Activated CD8-positive, alpha-beta memory T cell treated with anti-CD3 and anti-CD28 coated beads for 24 hours (primary cell): ENCODE measurements around the gene PEX14.
"Not testable (repeated sequence)": the region's sequence is repeated elsewhere in the genome, so short reads cannot be mapped to it uniquely, and the experiment has no call there.

Source experiments
- DNase-seq: peaks from one replicate; pipeline ENCODE4 v3.0.0-alpha.2; 2020

Gene PEX14, protein sequence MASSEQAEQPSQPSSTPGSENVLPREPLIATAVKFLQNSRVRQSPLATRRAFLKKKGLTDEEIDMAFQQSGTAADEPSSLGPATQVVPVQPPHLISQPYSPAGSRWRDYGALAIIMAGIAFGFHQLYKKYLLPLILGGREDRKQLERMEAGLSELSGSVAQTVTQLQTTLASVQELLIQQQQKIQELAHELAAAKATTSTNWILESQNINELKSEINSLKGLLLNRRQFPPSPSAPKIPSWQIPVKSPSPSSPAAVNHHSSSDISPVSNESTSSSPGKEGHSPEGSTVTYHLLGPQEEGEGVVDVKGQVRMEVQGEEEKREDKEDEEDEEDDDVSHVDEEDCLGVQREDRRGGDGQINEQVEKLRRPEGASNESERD

DNA sequence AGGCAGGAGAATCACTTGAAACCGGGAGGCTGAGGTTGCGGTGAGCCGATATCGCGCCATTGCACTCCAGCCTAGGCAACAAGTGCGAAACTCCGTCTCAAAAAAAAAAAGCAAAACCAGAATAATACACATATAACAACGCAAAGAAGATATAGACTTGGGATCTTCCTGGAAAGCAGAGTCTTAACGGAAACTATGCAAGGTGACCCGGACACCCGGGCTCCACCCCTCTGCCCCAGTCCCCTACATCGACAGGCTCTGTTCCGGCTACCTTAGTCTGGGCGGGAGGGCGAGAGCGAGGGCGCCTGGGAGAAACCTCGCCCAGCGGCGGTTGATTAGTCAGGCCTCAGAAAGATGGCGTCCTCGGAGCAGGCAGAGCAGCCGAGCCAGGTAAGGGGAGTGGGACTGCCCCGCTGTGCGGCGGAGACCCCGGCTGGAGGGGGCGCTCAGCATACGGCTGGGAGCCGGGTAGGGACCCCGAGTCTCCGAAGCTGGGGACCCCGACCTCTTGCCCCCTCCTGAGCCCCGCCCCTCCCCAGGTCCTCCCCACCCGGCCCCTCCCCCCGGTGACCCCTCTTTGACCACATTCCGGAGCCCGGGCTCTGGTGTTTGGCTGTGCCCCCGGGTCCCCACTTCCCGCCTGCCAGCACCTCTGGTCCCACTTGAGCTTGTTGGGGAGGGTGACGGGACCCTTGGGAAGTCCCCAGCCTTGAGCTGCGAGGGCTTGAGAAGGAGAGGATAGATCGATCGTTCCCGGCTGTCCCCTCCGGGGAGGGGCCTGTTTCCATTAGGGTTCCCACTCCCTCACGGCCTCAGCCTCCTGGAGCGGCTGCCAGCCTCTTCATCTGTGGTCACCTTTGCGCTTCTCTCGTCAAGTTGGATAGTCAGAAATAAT is at the start of gene PEX14:
Gene PEX14, plus strand, starts transcription at position 338 of the 895 bp plus-strand sequence. Its CDS starts 17 bp downstream, at position 355.
- DNase-seq, result peak; percentile 93

DNA sequence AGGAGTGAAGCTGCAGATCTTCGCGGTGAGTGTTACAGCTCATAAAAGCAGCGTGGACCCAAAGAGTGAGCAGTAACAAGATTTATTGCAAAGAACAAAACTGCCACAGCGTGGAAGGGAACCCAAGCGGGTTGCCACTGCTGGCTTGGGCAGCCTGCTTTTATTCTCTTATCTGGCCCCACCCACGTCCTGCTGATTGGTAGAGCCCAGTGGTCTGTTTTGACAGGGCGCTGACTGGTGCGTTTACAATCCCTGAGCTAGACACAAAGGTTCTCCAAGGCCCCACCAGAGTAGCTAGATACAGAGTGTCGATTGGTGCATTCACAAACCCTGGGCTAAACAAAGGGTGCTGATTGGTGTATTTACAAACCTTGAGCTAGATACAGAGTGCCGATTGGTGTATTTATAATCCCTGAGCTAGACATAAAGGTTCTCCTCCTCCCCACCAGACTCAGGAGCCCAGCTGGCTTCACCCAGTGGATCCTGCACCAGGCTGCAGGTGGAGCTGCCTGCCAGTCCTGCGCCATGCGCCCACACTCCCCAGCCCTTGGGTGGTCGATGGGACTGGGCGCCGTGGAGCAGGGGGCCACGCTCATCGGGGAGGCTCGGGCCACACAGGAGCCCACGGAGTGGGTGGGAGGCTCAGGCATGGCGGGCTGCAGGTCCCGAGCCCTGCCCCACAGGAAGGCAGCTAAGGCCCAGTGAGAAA is 48.8 kb upstream of the PEX14 start:
- not testable (repeated sequence) for DNase-seq

DNA sequence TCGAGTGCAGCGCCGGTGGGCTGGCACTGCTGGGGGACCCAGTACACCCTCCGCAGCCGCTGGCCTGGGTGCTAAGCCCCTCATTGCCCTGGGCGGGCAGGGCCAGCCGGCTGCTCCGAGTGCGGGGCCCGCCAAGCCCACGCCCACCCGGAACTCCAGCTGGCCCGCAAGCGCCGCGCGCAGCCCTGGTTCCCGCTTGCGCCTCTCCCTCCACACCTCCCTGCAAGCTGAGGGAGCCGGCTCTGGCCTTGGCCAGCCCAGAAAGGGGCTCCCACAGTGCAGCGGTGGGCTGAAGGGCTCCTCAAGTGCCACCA is 48.3 kb upstream of the PEX14 start:
- DNase-seq, result not testable (repeated sequence)

DNA sequence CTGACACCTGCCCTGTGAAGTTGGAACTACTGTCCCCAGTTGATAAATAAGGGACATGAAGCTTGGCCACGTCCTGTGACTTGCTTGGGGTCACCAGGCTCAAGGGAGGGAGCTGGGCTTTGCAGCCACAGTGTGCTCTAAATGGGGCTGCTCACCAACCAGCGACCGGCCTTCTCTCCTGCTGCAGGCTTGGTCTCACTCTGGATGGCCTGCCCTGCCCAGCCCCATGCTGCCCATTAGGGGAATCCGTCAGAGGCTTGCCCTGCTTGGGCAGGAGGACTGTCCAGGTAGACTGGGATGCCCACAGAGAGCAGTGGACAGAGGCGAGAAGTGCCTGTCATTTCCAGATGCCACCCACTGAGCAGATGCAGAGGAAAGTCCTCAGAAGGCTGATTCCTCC is 45.8 kb upstream of the PEX14 start:
- no peak for DNase-seq

DNA sequence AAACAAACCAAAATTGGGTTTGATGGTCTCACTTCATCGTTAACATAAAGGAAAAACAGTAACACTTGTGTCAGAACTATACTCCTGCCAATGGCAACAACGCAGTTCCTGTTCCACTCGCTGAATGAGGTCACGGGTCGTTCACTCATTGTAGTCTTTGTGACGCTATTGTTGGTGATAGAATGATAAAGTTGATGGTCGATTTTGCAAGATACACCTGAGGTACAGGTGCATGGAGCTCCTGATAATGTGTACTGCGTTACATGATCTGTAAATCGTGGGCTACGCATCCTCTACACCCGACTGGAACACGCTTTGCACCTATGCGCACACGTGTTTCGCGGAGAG is 44.9 kb upstream of the PEX14 start:
- no peak for DNase-seq

DNA sequence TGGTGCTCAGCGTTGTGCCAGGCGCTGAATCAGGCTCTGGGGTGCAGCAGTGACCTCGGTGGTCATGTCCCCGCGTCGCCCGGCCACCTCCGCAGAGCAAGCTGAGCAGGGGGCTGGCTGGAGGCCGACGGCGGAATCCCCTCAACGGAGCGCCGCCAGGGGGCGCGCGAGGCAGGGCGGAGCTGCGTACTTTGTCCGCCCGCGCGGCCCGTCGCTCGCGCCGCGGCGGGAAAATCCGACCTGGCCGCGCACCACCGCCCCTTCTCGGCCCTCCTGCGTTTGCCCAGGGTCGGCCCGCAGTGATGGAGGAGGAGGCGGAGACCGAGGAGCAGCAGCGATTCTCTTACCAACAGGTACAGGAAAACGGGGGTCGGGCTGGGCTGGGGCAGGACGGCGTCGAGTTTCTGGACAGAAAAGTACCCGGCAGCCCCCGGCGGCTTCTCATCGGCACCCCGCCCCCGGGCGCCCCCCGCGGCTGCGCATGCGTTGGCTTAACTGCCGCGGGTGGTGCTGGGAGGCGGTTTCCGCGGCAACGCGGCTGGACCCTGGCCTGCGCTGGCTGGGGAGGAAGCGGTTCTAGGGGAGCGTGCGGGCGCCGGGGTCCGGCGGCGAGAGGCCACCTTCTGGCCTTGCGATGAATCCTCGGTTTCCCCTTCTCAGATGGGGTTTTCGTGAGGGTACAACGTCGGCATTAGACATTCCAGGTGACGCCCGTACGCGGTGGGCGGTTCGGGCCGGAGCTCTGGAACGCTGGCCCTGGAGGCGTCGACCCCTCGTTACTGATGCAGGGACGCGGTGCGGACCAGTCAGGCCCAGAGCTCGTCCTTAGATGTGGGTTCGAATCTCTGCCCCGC is 44.3 kb upstream of the PEX14 start, which contains the start of gene CENPS:
Gene CENPS, plus strand, starts transcription at position 218 of the 854 bp plus-strand sequence. Its CDS starts 85 bp downstream, at position 303.
- DNase-seq, result peak; percentile 99

DNA sequence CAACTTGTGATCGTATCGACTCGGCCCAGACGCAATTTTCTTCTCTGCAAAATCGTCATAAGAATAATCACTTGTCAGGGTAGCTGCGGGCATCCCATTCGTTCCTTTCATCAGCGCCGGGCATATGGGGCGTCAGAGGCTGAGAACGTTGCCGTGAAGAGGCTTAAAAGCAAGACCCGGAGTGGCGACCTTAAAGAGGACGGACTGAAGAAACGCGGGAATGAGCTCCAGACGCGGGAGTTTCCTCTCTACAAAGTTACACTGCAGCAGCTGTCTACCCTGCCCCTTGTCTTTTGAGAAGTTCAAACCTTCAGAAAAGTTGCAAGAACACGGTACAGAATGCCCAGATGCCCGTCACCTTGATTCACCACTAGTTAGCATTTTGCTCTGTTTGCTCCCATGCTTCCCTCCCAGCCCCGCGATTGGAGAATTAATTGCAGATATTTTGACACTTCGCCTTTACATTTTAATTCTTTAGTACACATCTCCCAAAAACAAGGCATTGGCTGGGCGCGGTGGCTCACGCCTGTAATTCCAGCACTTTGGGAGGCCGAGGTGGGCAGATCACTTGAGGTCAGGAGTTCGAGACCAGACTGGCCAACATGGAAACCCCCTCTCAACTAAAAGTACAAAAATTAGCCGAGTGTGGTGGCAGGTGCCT is 43.5 kb upstream of the PEX14 start:
- DNase-seq, result no peak

DNA sequence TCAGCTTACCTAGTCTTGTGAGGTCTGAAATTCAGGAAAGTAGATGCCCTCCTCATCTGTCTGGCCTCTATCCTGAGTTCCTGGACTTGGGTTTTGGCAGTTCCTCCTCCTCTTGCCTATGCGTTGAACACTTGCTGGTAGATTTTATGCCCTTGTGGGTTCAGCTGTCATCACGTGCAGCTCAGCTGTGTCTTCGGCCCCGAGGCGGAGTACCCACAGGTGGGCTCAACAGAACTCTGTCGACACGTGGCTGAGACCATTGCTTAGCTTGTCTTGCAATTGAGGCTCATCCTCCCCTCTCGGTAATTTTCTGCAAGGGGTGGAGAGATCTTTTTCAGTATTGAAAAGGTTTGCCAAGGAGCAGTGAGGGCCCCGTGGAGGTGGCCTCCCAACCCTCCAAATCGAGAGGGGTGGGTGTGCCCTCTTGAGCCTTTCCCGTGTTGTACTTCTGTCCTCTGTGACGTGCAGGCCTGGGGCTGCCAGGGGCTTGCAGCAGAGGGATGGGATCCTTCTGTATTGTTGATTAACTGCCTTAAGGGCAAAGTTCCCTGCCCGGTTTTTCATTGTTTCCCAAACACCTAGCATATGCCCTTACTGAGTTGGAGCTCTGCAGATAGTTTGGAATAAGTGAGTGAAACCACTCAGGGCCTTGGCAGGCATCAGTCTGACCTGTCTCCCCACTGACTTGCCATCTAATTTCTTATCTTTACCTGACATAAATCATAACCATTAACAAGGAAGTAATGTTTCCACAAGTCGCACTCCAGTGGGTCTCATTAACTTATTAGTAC is 41.6 kb upstream of the PEX14 start:
- no peak for DNase-seq

DNA sequence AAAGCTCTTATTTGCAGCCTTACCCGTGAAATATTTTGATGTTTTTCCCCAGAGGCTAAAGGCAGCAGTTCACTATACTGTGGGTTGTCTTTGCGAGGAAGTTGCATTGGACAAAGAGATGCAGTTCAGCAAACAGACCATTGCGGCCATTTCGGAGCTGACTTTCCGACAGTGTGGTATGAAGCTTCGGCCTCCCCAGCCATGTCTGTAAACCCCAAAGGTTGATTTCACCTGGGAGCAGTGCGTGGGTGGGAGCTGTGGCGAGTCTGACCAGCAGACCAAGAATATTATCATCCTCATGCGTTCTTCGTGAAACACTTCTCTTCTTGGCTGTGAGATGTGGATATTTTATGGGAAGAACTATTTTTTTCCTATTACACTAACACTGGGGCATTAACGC is 41.0 kb upstream of the PEX14 start:
- DNase-seq, result no peak

DNA sequence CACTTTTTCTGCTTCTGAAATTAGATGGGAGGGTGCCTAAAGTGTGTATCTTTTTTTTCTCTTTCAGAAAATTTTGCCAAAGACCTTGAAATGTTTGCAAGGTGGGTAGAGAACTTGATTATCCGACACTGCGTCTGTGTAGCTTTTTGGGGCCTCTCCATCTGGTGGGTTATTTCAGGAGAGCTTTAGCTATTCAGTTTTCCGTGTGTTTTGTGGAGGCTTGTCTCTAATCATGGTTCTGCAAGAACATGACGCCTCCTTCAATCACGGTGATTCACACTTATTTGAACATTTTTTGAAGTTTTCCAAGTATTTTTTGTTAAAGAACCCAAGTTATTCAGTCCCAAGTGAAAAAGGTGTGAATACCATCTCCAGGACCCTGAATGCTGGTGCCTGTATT is 40.2 kb upstream of the PEX14 start:
- DNase-seq, result no peak

DNA sequence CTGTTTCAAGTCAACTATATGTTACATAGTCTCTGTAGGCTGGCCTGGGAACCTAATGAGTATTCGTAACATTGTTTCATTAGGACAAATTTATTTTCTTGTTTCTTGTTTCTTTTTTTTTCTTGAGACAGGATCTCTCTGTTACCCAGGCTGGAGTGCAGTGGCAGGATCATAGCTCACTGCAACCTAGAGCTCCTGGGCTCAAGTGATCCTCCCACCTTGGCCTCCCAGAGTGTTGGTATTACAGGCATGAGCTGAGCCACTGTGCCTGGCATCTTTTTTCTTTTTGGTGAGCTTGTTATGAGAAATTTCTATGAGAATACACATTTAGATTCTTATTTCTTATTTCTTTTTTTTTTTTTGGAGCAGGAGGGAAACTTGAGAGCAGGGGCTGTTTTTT is 37.7 kb upstream of the PEX14 start:
- DNase-seq, result no peak

DNA sequence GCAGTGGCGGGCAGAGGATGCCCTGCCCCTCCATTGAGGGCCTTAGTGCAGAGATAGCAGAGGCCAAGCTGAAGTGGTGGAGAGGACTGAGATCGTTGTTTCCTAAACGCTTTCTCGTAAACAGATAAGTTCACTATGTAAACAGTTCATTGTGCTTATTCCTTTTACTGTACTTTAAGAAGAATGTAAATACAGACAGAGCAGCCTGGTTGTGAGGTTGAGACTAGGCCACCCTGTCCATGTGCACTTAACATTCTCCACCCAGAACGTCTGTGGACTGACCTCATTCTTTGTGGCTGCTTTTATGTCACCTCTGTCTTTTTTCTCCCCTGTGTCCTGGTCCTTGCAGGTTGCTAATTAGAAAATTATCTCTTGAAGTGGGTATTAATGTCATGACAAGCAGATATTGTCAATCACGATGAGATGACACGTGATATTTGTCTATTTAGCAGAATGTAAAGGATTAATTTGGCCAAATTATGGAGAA is 36.0 kb upstream of the PEX14 start:
- DNase-seq, result no peak

DNA sequence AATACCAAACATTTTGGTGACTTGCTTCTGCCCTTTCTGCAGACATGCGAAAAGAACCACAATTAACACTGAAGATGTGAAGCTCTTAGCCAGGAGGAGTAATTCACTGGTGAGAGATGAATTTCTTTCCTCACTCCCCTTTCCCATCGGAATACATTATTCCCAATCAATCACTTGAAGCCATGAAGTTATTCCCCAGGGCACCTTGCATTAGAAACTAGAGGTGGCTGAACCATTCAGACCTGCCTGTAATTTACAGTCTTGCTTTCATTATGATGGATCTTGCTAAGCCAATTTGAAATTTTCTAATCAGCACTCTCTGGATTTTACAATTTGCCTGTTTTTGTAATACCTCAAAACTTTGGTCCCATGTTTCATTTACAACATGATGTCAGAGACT is 34.4 kb upstream of the PEX14 start:
- DNase-seq, result no peak

DNA sequence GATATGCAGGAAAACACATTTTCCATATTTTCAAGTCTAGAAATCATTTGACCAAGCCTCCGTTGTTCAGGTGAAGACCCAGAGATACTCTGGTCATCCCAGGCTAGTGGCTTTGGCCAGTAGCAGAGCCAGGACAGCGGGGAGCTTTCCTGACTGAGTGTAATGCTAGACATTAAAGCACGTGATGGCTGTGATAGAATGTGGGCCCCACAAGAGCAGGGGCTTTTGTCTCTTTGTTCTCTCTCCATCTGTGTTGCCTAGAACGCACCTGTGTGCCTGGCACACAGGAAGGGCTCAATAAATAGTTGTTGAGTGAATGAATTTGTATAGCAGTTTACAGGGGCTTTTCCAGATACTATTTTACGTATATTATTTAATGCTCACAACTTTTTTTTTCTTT is 34.0 kb upstream of the PEX14 start:
- DNase-seq, result no peak

DNA sequence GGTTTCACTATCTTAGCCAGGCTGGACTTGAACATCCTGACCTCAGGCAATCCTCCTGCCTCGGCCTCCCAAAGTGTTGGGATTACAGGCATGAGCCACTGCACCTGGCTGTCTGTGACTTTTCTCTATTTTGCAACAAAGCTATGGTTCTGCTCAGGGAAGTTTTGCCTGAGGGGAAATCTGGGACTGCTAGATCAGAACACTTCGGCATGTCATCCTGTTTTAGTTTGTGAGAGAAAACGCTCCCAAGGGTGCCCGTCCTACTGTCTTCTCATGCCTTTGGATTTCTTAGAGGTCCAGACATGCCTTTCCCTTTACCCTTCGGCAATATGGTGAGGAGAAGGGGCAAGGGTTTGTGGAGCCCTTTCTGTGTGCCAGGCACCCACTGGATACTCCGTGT is 30.5 kb upstream of the PEX14 start:
- no peak for DNase-seq

DNA sequence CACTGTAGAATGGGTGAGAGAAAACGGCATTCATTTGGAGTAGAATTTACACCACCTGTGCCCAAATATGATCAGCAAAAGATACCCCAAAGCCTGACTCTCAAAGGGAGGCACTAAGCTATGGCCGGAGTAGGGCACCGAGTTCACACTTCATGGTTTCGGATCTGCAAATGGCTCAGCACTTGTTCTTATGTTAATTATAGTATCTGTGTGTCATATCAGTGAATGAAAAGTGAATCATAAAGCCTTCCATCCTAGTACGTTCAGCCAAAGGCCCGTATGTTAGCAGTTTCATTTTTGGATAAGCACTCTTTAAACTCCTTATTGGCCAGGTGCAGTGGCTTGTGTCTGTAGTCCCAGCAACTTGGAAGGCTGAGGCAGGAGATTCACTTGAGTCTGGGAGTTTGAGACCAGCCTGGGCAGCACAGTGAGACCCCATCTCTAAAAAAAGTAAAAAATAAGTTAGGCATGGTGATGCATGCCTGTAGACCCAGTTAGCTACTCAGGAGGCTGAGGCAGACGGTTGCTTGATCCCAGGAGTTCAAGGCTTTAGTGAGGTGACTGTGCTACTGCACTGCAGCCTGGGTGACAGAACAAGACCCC is 29.9 kb upstream of the PEX14 start:
- DNase-seq, result no peak

DNA sequence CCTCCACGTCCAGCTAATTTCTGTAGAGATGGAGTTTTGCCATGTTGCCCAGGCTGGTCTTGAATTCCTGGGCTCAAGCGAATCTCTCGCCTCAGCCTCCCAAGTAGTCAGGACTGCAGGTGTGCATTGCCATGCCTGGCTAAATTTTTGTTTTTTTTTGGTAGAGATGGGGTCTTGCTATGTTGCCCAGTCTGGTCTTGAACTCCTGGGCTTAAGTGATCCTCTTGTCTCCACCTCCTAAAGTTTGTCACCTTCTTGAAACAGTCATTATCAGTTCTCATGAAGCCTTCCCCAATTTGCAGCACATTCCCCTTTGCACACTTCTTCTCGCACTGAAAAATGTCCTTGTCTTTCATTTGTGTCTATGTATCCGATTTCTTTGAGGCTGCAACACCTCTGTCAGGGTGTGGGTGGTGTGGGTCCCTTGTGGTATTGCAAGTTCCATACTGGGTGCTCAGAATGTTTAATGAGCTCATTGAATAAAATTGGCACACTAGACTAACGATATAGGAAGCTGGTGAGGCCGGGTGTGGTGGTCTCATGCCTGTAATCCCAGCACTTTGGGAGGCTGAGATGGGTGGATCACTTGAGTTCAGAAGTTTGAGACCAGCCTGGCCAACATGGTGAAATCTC is 27.8 kb upstream of the PEX14 start:
- no peak for DNase-seq

DNA sequence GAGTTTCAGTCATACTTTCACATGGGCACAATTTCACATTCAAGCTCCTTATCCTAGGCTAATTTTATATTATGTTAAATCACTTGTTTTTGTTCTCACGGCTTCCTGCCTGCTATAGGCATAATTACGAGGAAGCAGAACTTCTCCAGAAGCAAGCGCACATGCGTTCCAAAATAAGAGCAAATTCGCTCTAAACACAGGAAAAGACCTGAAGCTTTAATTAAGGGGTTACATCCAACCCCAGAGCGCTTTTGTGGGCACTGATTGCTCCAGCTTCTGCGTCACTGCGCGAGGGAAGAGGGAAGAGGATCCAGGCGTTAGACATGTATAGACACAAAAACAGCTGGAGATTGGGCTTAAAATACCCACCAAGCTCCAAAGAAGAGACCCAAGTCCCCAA is 25.0 kb upstream of the PEX14 start, which contains the start of gene CORT:
Gene CORT, plus strand, starts transcription at position 281 of the 400 bp plus-strand sequence. CDS start 193 bp downstream, outside the sequence.
- no peak for DNase-seq

DNA sequence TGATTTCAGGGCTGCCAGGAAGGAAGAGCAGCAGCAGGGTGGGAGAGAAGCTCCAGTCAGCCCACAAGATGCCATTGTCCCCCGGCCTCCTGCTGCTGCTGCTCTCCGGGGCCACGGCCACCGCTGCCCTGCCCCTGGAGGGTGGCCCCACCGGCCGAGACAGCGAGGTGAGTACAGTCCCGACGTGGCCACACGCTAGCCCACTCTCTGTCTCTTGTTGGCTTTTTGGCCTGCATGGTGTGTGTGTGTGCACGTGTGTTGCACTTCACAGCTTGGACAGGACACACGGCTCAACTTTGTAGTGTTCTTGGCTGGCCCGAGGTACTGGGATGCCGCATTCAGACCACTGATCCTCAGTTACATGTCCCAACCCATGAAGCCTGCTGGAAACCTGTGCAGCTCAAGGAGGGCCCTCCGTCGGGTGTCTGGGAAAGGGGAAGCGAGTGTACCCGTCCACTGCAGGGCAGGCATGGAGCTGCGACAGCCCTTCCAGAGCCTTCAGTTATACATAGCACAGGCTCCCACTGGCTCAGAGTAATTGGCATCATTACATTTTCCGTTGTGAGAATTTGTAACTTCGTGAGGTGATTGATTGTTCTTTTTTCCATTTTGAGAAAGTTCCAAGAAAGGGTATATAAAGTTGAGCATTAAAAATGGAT is 24.5 kb upstream of the PEX14 start:
- no peak for DNase-seq
